Lower leg skin (tissue), 4 donors: ENCODE data around the gene SCD5. TPM values are rescaled to one million over a fixed set of nuclear protein-coding genes. Genes with fewer than 3 reads are reported as not detected.

Source experiments
- DNase-seq, 2 donors: peaks; one replicate each; pipeline ENCODE4 v3.0.0-alpha.2; 2019; ENCODE audit warnings: low spot score in 2 of 2
- H3K4me3 ChIP-seq: fragments of 200-600 bp; sonication (generic); 2 replicates; pipeline ENCODE4 v1.5.1; 2017; ENCODE audit warnings: mild to moderate bottlenecking, low read depth; ENCODE audit not compliant: poor library complexity, severe bottlenecking
- CTCF ChIP-seq, 3 donors: fragments of 450-650 bp; IDR thresholded peaks; one replicate each; pipeline ENCODE4 v1.5.1; 2016; ENCODE audit warnings: antibody characterized with exemption in 3 of 3, mild to moderate bottlenecking in 3 of 3, moderate library complexity in 2 of 3
- POLR2A ChIP-seq, 2 donors: fragments of 450-650 bp; IDR thresholded peaks; one replicate each; pipeline ENCODE4 v1.6.1; 2016 to 2017; ENCODE audit warnings: antibody characterized with exemption in 2 of 2, mild to moderate bottlenecking in 1 of 2, moderate library complexity in 1 of 2
- WGBS, 2 donors: methylation state at CpG; one replicate each; pipeline ENCODE4 v1.1.5; 2018; 5-methylcytosine and 5-hydroxymethylcytosine counted together
- intact Hi-C: fragments of 100-400 bp; cut with DNase I; formaldehyde crosslinking; loops from one replicate; pipeline ENCODE4 v1.15.0; 2023; ENCODE audit warnings: low total_unique reads
- total RNA-seq, 4 donors: library from RNA; depleted of rRNA; stranded (reverse); fragments of >200 nt; gene quantifications; one replicate each; pipeline ENCODE4 v1.1.0, GENCODE V29; 2016

Gene SCD5
- total RNA-seq, 4 donors from 2014 or later = 4.6 to 16.9 (median 11.6) TPM

- peak overlapping the region; percentile 64 for H3K4me3 ChIP-seq
- no peak for TF ChIP-seq CTCF (IDR thresholded peaks at IDR 0.05)
- TF ChIP-seq POLR2A (IDR thresholded peaks at IDR 0.05) = no peak
- 5 to 8% methylated on average over 23 to 25 of the region's 25 CpGs for WGBS, 2 donors
- intact Hi-C loops = no loop called here
- DNase-seq = no peak
These were observed 648 bp upstream of the SCD5 start for GRCh38 chr4:82799006-82799881.

- intact Hi-C loops = no loop called here
- peak overlapping the region; percentile 64 for H3K4me3 ChIP-seq
- WGBS, 2 donors = 3 to 4% methylated on average over 42 to 47 of the region's 47 CpGs
- no peak for DNase-seq
- TF ChIP-seq CTCF (IDR thresholded peaks at IDR 0.05) (no peak), POLR2A (IDR thresholded peaks at IDR 0.05) (no peak)
These were observed 1.0 kb downstream of the SCD5 start for GRCh38 chr4:82797405-82798111.

GRCh38 chr4:82797040-82797404 lies 1.6 kb downstream of the SCD5 start:
- 32 to 40% methylated on average over 6 of the region's 6 CpGs for WGBS, 2 donors
- DNase-seq = no peak
- H3K4me3 ChIP-seq = no peak overlapping the region
- intact Hi-C loops = no loop called here
- TF ChIP-seq CTCF (IDR thresholded peaks at IDR 0.05) (no peak), POLR2A (IDR thresholded peaks at IDR 0.05) (no peak)

- no peak overlapping the region for H3K4me3 ChIP-seq
- WGBS, 2 donors = 54 to 56% methylated on average over 6 of the region's 6 CpGs
- peak in 1 of 2 donors; percentile 4 for DNase-seq
- intact Hi-C loops = no loop called here
- TF ChIP-seq POLR2A (IDR thresholded peaks at IDR 0.05) = no peak
- no peak for TF ChIP-seq CTCF (IDR thresholded peaks at IDR 0.05)
These were observed 5.5 kb downstream of the SCD5 start for GRCh38 chr4:82792912-82793649.

- peak in 1 of 2 donors; percentile 17 for DNase-seq
- 89 to 95% methylated on average over 6 of the region's 6 CpGs for WGBS, 2 donors
- TF ChIP-seq CTCF (IDR thresholded peaks at IDR 0.05) = no peak
- no peak for TF ChIP-seq POLR2A (IDR thresholded peaks at IDR 0.05)
- no peak overlapping the region for H3K4me3 ChIP-seq
- intact Hi-C loops = no loop called here
These were observed 7.4 kb downstream of the SCD5 start for GRCh38 chr4:82791179-82791578.
